Esophagus (tissue), 2 donors: ENCODE measurements around the gene FOXE3. TPM values are rescaled to one million over a fixed set of nuclear protein-coding genes. Genes with fewer than 3 reads are reported as not detected.
A peak's percentile ranks its signal among the peaks of the same experiment; 100 is the strongest.

Experiments used
- H3K27ac ChIP-seq, 2 donors: one replicate each; pipeline ENCODE4 v1.5.1; 2013; ENCODE audit warnings: low read depth in 2 of 2, mild to moderate bottlenecking in 2 of 2, inconsistent platforms in 1 of 2, low read length in 1 of 2, moderate library complexity in 1 of 2
- H3K27me3 ChIP-seq, 2 donors: one replicate each; pipeline ENCODE4 v1.6.1; 2013; ENCODE audit warnings: low read length in 2 of 2, control low read depth in 1 of 2, mild to moderate bottlenecking in 1 of 2; ENCODE audit not compliant: insufficient read depth in 2 of 2, control insufficient read depth in 1 of 2
- H3K36me3 ChIP-seq, 2 donors: one replicate each; pipeline ENCODE4 v1.6.1; 2013; ENCODE audit warnings: low read length in 1 of 2; ENCODE audit not compliant: control insufficient read depth in 2 of 2, insufficient read depth in 2 of 2
- H3K4me1 ChIP-seq, 2 donors: one replicate each; pipeline ENCODE4 v1.6.1; 2013; ENCODE audit warnings: low read length in 1 of 2; ENCODE audit not compliant: control insufficient read depth in 2 of 2, insufficient read depth in 2 of 2
- H3K4me3 ChIP-seq, 2 donors: one replicate each; pipeline ENCODE4 v1.5.1; 2013; ENCODE audit warnings: low read length in 2 of 2, mild to moderate bottlenecking in 2 of 2, low read depth in 1 of 2, moderate library complexity in 1 of 2
- H3K9me3 ChIP-seq, 2 donors: one replicate each; pipeline ENCODE4 v1.6.1; 2013; ENCODE audit warnings: mild to moderate bottlenecking in 2 of 2, low read depth in 1 of 2, low read length in 1 of 2, moderate library complexity in 1 of 2; ENCODE audit not compliant: control insufficient read depth in 2 of 2, insufficient read depth in 1 of 2
- WGBS, 2 donors: extraction: QIAGEN DNeasy Blood & Tissue Kit; methylation state at CpG; one replicate each; pipeline ENCODE4 v1.1.7; 2013; 5-methylcytosine and 5-hydroxymethylcytosine counted together
- polyA plus RNA-seq, 2 donors: library from polyadenylated mRNA; stranded (reverse); fragments of 200-250 nt; gene quantifications; one replicate each; pipeline ENCODE4 v1.2.3, GENCODE V29; 2013
- donor health status: healthy with polysubstance abuse.
- donor health status: Bipolar disorder and iron deficiency.

FOXE3 gene
- polyA plus RNA-seq, 2 donors = not detected

DNA sequence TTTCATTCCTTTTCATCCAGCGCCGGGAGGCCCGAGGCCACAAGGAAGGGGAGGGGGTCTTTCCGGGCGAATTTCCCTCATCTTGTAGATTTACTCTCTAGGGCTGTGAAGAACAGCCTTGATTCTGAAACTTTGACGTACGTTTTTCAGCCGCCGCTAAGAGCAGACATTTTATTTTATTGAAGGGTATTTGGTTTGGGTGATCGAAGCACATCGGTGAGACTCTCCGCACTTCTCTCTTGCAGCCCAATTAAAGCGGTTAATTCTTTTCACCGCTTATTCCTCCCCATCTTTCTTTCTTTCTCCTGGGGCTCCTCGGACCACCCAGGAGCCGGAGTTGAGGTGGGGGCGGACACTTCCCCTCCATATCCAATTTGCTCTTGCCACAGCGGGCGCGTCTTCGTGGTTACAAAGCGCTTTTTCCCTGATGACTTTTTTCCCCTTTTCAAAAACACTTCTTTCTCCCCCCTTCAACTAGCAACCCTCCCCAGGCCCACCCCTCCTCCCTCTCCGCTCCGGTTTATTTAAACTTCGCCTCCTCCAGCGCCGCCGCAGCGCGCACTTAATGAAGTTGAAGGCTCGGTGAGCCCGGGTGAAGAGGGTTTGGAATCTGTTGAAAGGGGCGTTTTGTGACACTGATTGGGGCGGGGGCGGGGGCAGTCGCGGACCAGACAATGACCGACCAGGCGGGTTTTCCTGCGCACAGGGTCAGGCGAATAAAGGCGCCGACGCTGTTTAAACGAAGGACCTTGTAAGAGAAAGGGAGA, 27.6 kb downstream of the FOXE3 start:
- Histone ChIP-seq H3K36me3 (no peaks in the 10 kb centered on the region), H3K4me3 (no peak overlapping the region), H3K27me3 (peaks cover 7 to 61% of the 10 kb centered on the region in 2 donors), H3K9me3 (peaks cover 3 to 8% of the 10 kb centered on the region in 2 donors), H3K27ac (no peak overlapping the region), H3K4me1 (peaks cover 0 to 10% of the 10 kb centered on the region in 2 donors)
- WGBS, 2 donors = 23 to 31% methylated on average over 45 of the region's 45 CpGs

DNA sequence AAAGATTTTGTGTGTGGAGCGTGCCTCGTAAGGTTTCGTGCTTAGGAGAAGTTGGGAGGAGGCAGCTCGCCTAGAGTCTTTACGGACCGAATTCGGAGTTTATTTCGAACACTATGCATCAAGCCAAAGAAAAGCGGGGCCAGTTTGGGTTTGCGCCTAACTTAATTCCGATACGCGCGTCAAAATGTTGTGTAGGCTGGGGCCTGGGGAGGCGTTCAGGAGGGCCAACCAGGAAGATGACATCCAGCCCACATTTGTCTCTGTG, 28.1 kb downstream of the FOXE3 start:
- no peak overlapping the region for H3K27ac ChIP-seq
- peak overlapping the region in 1 of 2 donors; percentile 0 for H3K4me3 ChIP-seq
- H3K27me3 ChIP-seq = peaks cover 7 to 61% of the 10 kb centered on the region in 2 donors
- H3K9me3 ChIP-seq = peaks cover 3 to 8% of the 10 kb centered on the region in 2 donors
- peaks cover 0 to 9% of the 10 kb centered on the region in 2 donors for H3K4me1 ChIP-seq
- no peaks in the 10 kb centered on the region for H3K36me3 ChIP-seq
- WGBS, 2 donors = 10 to 12% methylated on average over 15 of the region's 15 CpGs

DNA sequence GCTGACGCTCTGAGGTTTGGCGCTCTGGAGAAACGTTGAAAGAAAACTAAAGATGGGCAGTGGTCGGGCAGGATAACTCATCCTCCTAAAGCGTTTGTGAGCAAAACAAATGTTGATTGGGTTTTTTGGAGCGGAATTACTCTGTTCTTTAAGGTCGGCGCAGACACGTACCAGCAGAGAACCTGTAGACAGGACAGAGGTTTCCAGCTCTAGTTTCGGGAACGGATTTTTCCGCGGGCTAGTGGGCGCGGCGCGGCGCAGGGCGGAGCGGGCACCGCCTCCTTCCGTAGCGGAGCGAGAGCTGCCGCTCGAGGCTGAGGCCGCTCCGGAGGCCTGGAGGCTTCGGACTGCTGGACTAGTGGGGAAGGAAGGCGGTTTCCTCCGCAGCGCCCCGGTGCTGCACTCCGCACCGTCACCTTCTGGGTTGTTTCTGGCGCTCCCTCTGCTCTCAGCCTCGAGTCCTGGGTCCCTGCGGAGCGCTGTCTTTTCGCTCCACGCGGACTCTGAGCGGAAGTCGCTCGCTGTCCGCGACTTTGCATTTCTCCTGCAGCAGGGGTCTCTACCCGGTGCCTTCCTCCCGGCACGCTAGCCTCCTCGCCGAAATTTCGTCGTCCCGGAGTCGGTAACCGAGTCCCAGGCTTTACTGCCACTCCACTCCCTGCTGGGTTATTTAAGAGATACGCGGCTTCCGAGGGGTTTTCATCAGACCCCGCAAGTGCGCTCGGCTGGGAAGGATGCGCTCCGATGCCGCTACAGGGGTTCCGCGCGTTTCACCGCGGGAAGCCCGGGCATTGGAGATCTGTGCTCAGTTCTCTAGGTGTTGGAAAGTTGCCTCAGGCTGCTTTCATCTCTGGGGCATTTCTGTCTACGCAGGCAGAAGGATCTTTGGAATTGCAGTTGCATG, 28.7 kb downstream of the FOXE3 start:
- peaks cover 3 to 8% of the 10 kb centered on the region in 2 donors for H3K9me3 ChIP-seq
- peak overlapping the region in 1 of 2 donors; percentile 0 for H3K4me3 ChIP-seq
- no peaks in the 10 kb centered on the region for H3K36me3 ChIP-seq
- H3K27me3 ChIP-seq = peaks cover 3 to 62% of the 10 kb centered on the region in 2 donors
- 4 to 5% methylated on average over 71 to 73 of the region's 73 CpGs for WGBS, 2 donors
- H3K27ac ChIP-seq = no peak overlapping the region
- H3K4me1 ChIP-seq = peaks cover 0 to 9% of the 10 kb centered on the region in 2 donors

DNA sequence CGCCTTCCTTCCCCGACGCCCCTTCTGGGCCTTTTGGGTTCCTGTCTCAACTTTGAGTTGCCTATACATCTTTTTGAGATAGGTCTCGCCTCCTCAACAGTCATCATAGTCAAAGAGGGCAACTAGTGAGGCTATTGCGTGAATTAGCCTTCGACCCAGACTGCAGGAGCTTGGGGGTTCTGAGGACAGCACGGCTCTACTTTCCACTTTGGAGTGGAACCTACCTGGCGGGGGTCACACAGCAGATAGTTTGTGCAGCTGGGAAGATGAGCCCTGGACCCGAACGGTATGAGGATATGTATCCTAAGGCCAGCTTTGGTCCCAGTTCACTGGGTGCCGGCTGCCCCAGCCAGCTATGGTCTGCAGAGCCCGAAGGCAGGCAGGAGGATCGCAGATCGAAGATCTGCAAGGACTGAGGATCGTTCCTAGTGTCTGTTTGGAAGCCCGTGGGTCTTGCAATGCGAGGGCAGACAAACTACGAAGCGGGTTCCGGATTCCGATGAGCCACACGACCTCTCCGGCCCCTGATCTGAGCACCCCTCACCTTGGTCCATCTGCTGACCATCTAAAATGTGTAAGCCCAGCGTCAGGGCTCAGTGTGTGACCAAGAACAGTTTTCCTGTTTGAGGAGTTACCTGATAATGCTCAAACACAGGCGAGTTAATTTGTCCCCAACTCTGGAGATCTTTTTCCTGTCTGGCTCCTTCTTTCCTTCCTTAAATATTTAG, 29.9 kb downstream of the FOXE3 start:
- Histone ChIP-seq H3K36me3 (no peaks in the 10 kb centered on the region), H3K4me1 (peaks cover 0 to 9% of the 10 kb centered on the region in 2 donors), H3K27ac (no peak overlapping the region), H3K4me3 (no peak overlapping the region), H3K9me3 (peaks cover 3 to 8% of the 10 kb centered on the region in 2 donors), H3K27me3 (peaks cover 3 to 58% of the 10 kb centered on the region in 2 donors)
- 19 to 22% methylated on average over 25 of the region's 25 CpGs for WGBS, 2 donors

DNA sequence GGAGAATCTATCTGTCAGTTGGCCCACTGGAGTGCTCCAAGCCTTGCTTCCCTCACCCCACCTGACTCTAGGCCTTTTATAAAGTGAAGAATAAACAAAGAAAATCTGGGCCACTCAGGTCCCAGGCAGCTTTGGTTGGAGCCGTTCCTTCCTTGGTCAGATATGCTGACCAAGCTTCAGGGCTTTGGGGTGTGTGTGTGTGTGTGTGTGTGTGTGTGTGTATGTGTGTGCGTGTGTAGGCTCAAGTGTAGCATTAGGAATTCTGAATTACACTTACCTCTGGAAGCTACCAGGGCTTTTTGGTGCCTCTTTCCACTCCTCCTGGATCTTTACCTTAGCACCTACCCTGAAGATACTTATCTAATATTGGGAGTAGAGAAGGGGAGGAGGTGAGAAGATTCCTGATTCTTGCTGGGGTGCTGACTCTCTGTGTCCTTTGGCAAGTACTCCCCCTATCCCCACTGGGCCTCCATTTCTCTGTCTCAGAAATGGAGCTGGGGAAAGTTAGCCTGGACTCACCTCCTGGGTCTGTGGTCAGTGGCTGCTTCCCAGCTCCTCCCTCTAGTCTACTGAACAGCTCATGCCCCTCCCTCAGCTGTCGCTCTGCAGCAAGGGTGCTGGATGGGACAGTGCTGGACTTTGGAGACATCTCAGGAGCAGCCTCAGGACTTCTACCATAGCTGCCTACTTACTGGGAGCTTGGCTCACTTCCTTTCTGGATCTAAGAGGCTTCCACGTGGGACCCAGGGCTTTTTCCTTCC, 32.6 kb downstream of the FOXE3 start:
- Histone ChIP-seq H3K36me3 (no peaks in the 10 kb centered on the region), H3K4me3 (no peak overlapping the region), H3K27ac (no peak overlapping the region), H3K9me3 (peaks cover 3 to 8% of the 10 kb centered on the region in 2 donors), H3K27me3 (peaks cover 0 to 45% of the 10 kb centered on the region in 2 donors), H3K4me1 (peaks cover 0 to 9% of the 10 kb centered on the region in 2 donors)
- WGBS, 2 donors = 40 to 49% methylated on average over 4 of the region's 4 CpGs

DNA sequence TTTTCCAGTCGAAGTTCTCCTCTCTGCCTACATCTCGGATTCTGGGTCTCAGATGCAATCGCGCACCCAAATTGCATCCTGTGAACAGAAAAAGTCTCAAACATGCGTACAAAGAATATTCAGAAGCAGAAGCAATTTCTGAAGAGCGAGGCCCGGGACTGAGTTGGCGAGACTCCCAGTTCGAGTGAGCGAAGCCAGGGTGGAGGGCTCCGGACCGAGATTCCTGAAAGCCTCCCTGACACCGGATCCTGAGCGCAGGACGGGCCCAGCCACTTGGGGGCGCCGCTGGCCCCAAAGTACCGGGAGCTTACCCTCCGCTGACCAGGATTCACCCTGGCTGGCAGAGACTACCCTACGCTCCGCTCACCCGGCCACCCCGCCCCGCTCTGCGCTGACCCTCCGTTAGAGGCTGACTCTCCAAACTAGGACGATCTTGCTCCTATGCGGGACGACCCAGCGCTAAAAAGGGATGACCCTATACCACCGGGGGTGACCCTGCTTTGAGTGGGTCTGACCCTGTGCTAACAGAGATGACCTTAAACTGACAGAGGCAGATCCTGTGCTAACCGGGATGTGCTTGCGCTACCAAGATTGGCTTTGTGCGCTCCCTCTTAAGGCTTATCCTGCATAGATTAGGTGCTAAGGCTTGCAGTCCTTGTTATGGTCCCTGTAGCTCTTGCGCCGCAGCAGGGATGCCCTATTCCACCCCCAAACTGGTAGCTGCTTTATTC, 33.9 kb downstream of the FOXE3 start:
- WGBS, 2 donors = 16 to 19% methylated on average over 36 of the region's 36 CpGs
- Histone ChIP-seq H3K9me3 (peaks cover 0 to 7% of the 10 kb centered on the region in 2 donors), H3K27ac (no peak overlapping the region), H3K4me3 (no peak overlapping the region), H3K4me1 (peaks cover 0 to 2% of the 10 kb centered on the region in 2 donors), H3K27me3 (peaks cover 0 to 32% of the 10 kb centered on the region in 2 donors), H3K36me3 (no peaks in the 10 kb centered on the region)

DNA sequence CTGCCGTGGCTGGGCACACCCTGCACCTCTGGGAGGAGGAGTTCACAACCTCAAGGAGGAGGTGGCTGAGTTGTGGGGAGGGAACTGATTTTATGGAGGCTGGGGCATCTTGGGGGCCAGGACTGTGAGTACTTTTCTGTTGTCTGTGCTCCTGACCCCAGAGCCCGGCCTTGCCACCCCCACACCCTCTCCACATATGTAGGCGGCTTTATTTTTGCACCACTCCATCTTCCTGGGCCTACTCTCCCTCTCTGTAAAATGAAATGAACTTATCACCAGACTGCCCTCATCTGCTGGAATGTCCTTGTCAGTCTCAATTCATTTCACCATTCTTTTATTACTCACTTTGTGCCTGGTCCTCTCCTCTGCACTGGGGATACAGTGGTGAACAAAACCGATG, 34.5 kb downstream of the FOXE3 start:
- Histone ChIP-seq H3K27me3 (peaks cover 0 to 26% of the 10 kb centered on the region in 2 donors), H3K36me3 (no peaks in the 10 kb centered on the region), H3K4me1 (no peaks in the 10 kb centered on the region), H3K4me3 (no peak overlapping the region), H3K9me3 (peaks cover 0 to 3% of the 10 kb centered on the region in 2 donors), H3K27ac (no peak overlapping the region)
- 65 to 66% methylated on average over 4 of the region's 4 CpGs for whole genome bisulfite sequencing, 2 donors

DNA sequence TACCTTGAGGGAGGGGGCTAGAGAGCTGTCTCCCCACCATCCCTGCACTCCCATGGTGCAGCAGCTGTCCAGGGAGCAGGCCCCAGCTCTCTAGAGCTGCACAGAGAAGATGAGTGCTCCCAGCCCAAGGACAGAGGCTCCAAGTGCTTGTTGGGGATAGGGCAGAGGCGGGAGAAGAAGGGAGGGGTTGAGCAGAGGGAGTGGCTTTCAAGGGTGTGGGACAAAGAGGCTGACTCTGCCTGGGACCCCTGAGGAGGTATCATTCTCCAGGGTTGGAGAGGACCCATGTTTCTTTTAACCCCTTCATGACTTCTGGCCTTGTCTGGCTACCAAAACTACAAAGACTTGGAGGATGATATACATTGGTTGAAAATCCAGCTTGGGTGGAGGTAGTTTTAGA, 36.3 kb downstream of the FOXE3 start:
- 90 to 91% methylated on average over 1 of the region's 1 CpG for WGBS, 2 donors
- Histone ChIP-seq H3K4me3 (no peak overlapping the region), H3K27me3 (peaks cover 0 to 9% of the 10 kb centered on the region in 2 donors), H3K27ac (no peak overlapping the region), H3K9me3 (no peaks in the 10 kb centered on the region), H3K36me3 (no peaks in the 10 kb centered on the region), H3K4me1 (no peaks in the 10 kb centered on the region)
